Measurements from ENCODE around the gene ADAM10.

DNA sequence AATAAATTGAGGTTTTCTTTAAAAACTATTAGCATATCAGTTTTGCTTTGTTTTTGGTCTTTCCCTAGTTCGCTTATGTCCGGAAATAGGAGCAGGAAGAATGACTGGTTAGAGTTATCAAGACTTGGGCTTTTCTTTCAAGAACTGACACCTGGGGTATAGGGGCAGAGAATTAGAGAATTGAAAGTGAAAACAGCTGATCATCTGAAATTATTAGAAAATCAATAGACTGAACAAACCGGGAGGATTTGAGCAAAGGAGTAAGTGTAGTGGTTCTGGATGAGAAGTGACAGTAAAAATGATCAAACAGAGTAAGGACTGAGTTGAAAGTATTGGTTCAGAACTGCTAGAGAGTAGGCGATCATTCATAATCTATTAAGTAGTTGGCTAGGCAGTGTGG lies 27.6 kb upstream of the ADAM10 start:
- TF ChIP-seq POLR2A (IDR thresholded peaks at IDR 0.05) (no peak), POLR2AphosphoS5 (IDR thresholded peaks at IDR 0.05; ENCODE audit: insufficient read depth in 1 of 2, low read depth in 1 of 2) (no peak)
- TF ChIP-seq, protein P1, sequence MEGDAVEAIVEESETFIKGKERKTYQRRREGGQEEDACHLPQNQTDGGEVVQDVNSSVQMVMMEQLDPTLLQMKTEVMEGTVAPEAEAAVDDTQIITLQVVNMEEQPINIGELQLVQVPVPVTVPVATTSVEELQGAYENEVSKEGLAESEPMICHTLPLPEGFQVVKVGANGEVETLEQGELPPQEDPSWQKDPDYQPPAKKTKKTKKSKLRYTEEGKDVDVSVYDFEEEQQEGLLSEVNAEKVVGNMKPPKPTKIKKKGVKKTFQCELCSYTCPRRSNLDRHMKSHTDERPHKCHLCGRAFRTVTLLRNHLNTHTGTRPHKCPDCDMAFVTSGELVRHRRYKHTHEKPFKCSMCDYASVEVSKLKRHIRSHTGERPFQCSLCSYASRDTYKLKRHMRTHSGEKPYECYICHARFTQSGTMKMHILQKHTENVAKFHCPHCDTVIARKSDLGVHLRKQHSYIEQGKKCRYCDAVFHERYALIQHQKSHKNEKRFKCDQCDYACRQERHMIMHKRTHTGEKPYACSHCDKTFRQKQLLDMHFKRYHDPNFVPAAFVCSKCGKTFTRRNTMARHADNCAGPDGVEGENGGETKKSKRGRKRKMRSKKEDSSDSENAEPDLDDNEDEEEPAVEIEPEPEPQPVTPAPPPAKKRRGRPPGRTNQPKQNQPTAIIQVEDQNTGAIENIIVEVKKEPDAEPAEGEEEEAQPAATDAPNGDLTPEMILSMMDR (IDR thresholded peaks at IDR 0.05), result no peak
